ENCODE results near the gene NDUFA8.

NDUFA8 gene

DNA sequence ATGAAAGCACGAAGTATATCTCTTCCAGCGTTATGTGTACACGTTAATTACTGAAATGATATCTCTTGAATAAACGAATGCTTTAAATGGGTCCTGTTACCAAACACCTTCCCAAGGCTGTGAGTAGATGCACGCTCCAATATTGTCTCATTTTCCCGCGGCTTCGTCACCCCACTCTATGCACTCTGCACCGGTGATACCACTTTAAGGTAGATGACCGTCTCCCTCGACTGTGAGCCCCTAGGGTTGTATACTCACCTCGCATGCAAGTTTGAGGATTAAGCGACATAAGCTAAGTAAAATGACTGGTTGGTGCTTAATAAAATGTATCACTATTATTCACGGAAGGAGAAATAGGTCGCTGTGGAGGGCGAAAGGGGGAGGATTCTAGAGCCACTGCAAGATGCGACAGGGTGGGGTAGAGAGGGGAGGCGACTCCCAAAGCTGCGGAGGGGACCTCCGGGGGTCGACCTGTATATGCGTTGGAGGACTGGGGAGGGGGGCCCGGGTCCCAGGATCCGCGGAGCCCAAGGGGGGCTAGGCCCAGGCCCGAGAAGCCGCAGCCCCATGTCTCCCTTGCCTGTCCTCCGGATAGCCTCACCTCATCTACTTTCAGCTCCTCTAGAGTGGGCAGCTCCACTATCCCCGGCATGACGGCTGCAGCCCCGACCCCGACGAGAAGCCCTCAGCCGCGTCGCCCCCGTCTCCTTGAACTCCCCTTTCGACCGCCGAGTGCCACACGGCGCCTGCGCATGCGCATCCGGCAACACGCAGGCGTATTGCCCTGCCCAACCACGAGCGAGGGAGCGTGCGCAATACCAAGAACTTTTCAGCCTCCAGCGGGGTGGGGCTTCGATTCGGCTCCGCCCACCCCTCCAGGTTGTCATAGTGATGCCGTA lies at the start of gene NDUFA8, which contains the start of gene MORN5:
Gene NDUFA8, minus strand, starts transcription at position 754 of the 899 bp plus-strand sequence. Its CDS starts 102 bp downstream, at position 652.
Gene MORN5, plus strand, starts transcription at position 883 of the 899 bp plus-strand sequence. CDS start 65 bp downstream, outside the sequence.
- DNase-seq (ENCODE audit: low spot score) = peak; percentile 92

DNA sequence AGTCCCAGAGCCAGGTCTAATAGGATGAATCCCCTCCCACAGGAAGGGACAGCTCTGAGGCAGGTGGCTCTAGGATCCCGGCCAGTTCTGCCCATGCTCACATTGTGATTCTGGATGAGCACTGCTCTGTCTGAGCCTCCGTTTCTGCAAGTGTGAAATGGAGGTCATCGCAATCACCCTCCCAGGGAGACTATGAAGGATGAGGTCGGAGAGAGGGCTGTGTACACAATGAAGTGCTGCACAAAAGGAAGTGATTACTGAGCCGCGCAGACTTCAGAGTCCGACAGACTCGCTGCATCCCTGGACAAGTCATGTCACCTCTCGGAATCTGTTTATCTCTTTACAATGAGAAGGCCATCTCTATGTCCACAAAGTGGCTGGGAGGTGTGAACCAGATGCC lies 47.5 kb upstream of the NDUFA8 start:
- no peak for DNase-seq (ENCODE audit: low spot score)

DNA sequence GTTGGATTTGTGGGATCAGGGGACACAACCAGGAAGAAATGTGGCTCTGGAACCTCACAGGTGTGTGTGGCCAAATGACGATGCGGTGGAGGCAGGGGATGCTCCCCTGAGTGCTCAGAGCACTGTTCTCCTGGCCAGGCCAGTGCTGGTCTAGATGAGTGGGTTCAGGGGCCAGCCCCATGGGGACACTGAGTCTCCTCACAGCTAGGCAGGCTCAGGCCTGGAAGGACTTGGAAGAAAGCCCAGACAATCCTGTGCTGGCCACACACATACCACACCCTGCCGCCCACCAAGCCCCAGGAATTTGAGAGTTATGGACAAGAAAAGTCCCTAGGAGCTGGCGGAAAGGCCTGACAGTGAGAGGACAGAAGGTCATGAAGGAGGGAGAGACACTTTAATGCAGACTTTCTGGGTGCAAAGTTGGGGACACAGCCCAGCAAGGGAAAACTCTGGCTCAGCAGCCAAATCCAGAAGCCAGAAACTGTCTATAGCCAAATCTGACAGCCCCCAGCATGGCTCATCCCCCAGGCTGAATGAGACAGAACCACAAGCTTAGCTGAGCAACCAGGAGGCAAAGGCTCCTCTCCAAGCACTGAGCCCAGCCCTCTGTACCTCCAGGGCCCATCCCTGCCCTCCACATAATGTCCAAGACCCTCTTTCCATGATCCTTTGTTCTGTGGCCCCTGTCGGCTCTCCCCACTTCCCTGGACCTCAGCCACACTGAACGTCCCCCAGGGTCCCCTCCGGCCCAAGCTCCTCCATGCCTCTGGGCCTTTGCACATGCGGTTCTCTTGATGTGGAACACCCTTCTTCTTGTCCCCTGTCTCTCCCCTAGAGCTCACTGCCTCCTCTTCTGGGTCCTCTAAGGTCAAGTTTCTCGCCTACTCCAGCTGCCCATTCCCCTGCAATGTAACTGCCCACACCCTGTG lies 46.8 kb upstream of the NDUFA8 start:
- DNase-seq (ENCODE audit: low spot score) = no peak

DNA sequence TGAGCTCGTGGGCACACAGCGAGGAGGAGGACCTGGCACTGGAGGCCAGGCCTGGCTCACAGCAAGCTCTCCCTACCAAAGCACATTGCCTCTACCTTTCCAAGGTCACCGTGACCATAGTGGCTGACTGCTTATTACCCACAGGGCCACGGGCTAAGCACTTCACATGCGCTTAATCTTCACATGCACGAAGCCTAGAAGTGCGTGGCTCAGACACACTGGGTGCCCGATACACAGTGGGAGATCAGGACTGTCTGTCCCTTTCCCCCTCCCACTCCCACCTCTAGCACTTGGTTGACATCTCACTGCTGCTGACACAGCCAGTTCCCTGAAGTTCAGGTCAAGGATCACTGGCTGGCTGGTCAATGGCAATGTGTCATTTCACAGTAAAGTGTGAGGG lies 45.6 kb upstream of the NDUFA8 start:
- DNase-seq (ENCODE audit: low spot score) = no peak

DNA sequence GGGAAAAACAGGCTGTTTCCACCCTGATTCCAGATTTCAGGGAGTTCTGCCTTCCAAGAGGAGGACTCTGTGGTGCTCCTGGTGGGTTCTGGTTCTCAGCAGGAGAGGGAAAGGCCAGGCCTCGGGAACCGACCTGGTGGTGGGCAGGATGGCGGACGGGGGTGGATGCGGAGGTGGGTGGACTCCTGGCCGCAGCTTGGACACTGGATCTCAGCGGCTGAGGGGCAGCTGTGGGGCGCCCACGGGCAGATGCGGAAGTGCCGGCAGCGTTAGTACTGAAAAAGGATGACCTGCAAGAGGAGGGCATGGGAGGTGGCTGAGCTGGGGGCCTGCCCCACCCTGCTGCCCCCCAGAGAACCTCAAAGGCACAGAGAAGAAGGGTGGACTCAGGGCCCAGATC lies 44.9 kb upstream of the NDUFA8 start:
- no peak for DNase-seq (ENCODE audit: low spot score)

DNA sequence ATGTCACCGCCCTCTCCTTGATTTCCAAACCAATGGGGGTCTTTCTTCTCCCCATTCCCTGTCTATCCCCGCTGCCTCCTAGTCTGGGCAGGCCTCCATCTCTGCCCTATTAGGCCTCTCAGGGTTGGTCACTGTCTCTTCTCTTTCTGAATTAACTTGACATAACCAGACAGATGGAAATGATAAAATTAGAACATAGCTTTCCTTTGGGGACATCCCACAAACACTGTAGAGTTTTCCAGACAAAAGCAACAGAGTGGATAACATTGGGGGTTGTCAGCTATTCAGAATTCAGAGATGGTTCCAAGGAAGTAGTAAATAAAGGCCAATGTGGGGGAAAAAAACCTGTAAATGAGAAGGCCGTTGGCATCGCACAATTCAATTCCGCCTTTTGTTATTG lies 44.5 kb upstream of the NDUFA8 start:
- DNase-seq (ENCODE audit: low spot score) = no peak

DNA sequence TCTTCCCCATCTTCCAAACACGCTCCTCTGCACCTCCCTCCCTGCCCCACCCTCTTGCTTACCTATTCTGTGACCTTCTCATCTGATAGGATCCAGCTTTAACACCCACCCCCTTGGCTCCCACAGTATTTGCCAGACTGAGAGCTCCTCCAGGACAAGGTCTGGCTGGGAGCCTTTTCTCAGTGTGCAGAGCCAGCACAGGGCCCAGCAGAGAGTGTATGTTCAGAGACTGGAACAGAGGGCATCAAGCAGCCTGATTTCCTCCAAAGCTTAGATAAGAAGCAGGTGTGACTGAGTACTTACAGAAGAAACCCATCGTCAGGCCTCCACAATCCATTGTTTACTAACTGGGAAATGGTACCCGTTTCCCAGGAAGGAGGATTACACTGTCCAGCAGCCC lies 42.5 kb upstream of the NDUFA8 start:
- no peak for DNase-seq (ENCODE audit: low spot score)

DNA sequence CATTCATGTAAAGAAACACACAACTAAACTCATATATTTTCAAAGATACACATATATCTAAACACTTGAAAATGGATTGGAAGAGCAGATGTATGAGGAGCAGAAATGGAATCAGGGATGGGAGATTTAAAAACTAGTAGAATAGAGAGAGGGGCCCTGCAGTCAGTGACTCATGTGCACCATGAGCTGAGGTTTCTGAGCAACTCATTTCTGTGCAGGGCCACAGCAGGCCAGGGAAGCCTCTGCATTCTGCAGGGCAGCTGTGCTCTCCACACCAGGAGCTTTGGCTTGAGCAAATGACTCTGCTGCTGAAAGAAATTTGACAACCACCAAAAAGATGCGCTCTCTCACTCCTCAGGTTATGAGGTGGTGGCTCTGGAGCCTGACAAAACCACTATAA lies 42.1 kb upstream of the NDUFA8 start:
- DNase-seq (ENCODE audit: low spot score) = no peak

DNA sequence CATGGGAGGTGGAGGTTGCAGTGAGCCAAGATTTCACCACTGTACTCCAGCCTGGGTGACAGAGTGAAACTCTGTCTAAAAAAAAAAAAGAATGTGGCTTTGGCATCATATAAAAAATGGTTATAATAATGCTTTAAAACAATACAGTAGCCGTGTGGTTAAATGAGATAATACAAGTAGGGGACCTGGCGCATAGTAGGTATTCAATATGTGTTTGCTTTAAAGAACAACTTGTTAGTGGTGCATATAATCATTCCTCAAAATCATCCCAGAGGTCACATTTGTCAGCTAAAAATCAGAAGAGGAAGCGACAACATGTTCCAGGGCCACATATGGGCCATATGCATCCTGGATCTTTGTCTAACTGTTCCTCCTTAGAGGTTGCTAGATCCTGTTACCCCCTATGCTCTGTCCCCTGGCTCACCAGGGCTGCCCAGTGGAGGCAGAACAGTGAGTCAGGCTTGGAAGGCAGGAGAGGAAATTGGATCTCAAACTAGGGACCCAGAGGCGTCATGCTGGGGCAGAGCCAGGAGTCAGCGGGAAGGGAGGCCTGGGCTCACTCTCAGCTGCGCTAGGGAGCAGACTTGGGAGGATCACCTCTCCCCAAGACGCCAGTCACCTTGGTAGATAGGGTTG lies 41.5 kb upstream of the NDUFA8 start:
- DNase-seq (ENCODE audit: low spot score) = no peak

DNA sequence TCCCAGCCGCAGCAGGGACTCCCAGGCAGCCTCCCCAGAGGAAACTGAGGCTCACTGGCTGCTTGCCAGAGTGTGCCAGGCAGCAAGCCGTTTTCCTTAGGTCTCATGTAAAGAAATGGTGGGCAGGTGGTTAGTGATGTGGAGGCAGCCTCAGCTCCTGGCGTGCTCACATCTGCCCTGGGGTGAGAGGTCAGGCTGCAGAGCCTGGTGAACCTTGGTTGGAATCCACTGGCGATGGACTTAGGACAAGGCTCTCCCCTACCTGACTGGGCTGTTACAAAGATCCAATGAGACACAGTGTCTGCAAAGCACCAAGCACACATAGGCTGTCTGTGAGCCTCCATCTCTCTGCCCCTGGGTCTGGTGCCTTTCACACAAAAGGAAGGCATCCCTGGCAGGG lies 38.3 kb upstream of the NDUFA8 start:
- DNase-seq (ENCODE audit: low spot score) = no peak

DNA sequence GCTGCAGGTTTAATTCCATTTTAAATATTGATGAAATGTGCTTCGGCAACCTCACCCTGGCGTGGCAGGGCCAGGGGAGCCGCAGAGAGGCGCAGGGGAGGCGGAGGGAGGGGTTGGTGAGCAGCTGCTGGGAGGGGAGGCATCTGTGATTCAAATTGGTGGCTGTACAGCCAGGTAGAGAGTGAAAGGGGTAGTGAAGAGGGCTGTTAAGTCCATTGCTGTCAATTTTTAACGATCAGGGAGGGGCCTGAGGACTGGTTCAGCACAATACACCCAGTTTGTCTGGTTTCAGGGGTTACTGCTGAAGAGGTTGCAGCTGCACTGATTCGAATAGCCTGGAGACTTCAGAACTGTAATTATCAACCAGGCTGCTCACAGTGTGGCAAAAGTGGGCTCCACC lies 37.8 kb upstream of the NDUFA8 start:
- no peak for DNase-seq (ENCODE audit: low spot score)

DNA sequence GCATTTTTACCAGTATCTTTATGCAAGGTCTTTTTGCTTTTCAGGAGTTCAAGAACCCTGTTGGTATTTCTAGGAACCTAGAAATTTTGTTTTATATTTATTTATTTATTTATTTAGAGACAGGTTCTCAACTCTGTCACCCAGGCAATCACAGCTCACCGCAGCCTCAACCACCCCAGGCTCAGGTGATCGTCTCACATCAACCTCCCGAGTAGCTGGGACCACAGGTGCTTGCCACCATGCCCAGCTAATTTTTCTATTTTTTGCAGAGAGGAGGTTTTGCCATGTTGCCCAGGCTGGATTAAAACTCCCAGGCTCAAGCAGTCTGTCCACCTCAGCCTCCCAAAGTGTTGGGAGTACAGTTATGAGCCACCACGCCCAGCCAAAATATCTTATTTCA lies 36.3 kb upstream of the NDUFA8 start:
- DNase-seq (ENCODE audit: low spot score) = no peak

DNA sequence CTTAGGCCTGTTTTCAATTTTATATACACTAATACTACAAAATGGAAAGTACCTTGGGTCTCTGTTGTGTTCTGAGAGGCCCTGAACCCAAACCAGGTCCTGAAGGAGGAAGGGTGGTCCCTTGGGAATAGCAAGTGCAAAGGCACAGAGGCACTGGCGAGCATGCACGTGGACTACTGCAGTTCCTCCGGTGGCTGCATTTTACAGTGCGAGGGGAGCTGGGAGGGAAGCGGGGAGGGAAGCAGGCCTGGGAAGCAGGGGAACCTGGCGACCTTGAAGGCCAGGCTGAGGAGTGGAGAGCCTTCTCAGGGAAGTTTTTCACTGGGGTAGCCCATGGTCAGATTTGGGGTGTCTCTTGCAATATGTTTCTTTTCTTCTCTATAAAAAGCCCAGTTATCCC lies 34.1 kb upstream of the NDUFA8 start:
- no peak for DNase-seq (ENCODE audit: low spot score)

DNA sequence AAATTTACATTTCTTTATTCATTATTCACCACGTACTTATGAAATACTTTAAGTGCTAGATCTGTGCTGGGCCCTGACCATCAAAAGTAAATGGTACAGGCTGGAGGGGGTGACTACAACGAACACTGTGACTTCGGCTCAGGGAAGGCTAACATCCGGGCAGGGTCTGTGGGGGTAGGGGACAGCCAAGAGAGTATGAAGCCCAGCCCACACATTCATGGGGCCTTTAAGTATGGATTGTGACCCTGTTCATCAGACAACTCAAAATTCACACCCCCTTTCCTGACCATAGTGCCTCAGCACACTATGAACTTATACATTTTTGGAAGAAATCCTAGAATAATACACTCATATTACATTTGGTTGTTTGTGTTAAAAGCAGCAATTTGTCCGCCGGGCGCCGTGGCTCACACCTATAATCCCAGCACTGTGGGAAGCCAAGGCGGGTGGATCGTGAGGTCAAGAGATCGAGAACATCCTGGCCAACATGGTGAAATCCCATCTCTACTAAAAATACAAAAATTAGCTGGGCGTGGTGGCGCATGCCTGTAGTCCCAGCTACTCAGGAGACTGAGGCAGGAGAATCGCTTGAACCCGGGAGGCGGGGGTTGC lies 33.4 kb upstream of the NDUFA8 start:
- DNase-seq (ENCODE audit: low spot score) = no peak

DNA sequence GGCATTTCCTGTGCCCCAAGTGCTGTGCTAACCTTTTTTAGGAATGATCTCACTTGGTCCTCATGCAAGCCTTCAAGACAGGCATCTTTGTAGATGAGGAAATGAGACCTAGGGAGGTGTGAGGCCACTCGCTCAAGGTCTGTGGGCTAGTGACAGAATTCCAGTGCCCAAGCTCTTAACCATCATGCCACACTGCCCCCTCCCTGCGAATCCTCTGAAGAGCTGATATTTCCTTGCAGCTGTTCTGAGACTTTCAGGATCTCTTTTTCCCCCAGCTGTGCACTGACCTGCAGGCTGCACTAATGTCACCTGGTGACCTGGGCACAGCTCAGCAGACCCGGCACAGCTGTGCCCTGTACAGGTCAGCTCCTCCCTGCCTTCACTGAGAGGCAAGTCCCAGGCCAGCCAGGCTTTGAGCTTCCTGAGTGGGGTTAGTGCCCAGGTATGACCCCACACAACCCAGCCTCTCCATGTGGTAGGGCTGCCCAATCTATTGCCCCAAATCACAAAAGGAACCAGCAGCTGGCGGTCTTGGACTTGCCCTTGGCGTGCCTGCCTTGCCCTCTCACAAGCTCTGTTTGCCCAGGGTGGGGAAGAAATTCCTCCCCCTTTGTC lies 32.8 kb upstream of the NDUFA8 start:
- no peak for DNase-seq (ENCODE audit: low spot score)

DNA sequence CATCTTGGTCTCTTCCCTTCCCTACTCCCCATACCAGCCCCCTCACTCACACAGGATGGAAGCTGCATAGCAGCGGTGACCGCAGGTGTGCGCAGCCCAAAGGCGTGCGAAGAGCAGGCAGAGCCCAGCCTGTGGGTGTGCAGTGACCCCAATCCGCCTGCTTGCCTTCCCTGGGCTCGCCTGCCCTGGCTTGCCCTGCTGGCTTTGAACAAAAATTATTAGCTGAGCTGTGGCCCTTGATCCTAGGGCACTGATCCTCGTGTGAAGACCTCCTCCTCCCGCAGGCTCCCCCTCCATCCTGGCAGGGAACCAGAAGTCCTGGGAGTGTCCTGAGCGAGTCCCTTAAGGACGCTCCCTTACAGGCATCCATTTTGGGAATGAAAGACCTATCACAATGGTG lies 32.0 kb upstream of the NDUFA8 start:
- DNase-seq (ENCODE audit: low spot score) = no peak

DNA sequence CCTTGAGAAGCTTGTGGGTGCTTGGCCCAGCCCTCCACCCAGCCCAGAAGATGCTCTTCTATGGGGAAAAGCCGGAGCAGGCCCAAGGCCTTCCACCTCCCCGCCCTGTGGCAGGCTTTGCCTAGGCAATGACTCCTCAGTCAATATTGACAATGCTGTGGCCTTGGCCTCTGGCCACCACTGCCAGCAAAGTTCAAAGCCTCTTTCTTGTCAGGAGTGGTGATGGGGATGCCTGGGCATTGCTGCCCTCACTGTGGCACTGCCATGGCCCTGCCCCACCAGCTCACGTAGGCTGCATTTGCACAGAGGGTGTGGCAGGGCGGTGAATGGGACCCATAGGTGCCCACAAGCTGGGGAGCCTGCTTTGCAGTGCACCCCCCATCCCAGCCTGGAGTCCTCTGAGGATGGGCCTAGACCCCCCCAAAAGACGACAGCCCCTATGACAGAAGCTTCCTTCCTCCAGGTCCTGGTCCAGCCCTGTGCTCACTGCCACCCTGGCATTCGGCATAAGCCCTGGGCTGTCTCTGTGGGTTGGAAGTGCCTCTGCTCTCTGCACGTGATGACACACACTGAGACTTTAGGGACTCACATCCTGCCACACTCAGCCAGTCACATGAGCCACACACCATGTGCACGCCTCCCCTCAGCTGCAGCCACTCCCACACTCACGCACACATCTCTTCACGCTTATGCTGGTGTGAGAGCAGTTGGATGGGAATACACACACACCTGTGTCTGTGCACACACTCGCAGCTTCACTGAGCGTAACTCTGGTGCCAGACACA lies 31.2 kb upstream of the NDUFA8 start:
- peak; percentile 67 for DNase-seq (ENCODE audit: low spot score)

DNA sequence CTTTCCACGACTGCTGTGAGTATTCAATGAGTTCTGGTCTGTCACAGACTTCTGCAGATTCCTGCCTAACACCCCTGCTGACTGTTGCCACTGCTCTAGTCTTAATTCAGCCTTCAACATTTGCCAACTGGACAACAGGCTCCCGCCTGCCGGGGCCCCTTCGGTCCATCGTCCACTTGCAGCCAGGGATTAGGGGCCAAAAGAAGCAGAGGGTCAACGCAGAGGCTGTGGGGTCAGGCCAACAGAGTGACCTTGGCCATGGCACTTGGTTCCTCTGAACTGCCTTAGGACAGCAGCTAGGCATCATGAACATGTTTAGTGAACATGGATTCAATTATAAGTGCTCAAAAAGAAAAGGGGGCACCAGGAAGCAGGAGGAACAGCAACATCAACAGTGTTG lies 28.8 kb upstream of the NDUFA8 start:
- no peak for DNase-seq (ENCODE audit: low spot score)

DNA sequence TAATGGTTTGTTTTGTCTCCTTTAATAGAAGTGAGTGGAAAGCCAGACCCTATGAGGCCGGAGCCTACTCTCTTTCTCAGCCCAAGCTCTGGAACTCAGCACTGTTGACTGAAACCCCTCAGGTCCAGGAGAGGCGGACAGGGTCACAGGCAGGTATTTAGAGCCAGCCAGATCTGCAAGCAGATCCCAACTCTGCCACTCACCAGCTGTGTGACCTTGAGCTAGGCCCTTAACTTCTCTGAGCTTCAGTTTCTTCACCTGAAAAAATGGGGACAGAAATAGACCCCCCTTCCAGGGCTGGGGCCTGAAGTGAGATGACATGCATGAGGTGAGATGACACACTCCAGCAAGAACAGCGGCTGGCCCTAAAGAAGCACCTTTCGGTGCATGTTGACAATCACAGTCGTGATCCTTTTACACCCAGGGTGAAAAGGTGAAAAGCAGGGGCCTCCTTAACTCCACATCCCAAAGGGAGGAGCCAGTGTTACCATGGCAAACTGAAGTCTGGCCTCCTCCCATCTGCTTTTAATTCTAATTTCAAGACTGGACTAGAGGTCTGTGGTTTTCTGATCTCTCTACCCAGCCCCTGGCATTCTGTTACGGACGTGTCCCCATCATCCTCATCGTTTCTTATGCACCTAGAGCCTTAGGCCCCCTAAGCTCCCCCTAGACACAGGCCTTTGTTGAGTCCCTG lies 27.3 kb upstream of the NDUFA8 start:
- DNase-seq (ENCODE audit: low spot score) = no peak

DNA sequence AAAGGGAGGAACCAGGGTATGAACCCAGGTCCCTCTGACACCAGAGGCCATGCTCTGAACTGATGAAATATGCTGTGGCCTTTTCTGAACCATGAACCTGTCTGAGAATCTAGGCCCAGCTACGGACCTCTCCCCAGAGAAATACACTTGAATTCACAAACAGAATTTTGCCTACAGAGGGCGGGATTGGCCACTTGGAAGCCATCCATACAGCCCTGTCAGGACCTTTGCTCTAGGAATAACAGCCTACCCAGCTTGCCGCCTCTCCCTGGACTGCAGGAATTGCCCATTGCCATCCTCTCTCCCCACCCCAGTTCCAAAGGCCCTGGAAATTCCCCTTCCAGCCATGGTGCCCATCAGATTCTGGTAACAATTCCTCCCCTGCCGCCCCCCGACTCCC lies 26.7 kb upstream of the NDUFA8 start:
- no peak for DNase-seq (ENCODE audit: low spot score)

Data from pons (tissue), 1 donor.